Measurements from ENCODE around the gene OR10W1.

- no peak for TF ChIP-seq CTCF (IDR thresholded peaks at IDR 0.05; ENCODE audit: insufficient read depth, low read depth, low read length)
- TF ChIP-seq EZH2 (IDR thresholded peaks at IDR 0.05; ENCODE audit: insufficient read depth, low read length) = no peak
Observed at GRCh38 chr11:58301576-58301975, 33.5 kb upstream of the OR10W1 start.

Measured in astrocyte (in vitro differentiated cells and primary cell).